GM19193 (cell line): Measurements from ENCODE around the gene NDUFS7.

Experiments
- POLR2A ChIP-seq: IDR thresholded peaks from 4 replicates; pipeline ENCODE4 v1.6.1; 2011; ENCODE audit not compliant: insufficient read depth, insufficient read length; ENCODE audit errors: extremely low read depth

The NDUFS7 gene

DNA sequence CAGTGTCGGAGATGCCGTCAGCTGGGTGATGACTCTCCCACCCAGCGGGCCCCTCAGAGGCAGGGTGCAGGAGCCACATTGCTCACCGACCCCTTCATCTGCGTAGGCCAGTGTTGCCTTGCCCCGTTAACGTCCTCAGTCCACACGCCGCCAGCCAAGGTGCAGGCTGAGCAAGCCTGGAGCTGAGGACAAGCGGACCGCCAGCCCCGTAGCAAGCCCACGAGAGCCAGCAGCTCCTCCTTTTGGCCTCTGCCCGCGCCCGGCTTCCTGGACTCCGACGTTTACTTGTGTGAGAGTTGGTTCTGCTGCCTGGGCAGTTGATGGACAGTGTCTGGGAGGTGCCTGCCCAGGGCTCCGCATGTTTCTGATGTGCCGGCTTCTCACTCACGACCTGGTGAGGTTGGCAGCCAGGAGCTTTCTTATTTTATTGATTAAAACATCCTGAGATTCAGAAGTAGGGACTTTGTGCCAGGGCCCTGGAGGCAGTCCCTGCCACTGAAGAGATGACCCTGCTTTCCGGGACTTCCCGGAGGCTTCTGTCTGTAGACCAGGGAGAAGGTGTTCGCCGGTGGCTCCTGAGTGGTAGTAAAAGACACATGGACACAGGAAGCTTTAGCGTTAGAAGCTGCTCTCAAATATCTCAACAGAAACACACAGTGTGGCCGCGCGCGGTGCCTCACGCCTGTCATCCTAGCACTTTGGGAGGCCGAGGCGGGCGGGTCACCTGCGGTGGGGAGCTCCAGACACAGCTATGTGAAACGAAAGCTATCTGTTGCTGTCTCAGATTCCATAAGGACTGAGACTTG is 29.5 kb downstream of the NDUFS7 start:
- no peak for TF ChIP-seq POLR2A

DNA sequence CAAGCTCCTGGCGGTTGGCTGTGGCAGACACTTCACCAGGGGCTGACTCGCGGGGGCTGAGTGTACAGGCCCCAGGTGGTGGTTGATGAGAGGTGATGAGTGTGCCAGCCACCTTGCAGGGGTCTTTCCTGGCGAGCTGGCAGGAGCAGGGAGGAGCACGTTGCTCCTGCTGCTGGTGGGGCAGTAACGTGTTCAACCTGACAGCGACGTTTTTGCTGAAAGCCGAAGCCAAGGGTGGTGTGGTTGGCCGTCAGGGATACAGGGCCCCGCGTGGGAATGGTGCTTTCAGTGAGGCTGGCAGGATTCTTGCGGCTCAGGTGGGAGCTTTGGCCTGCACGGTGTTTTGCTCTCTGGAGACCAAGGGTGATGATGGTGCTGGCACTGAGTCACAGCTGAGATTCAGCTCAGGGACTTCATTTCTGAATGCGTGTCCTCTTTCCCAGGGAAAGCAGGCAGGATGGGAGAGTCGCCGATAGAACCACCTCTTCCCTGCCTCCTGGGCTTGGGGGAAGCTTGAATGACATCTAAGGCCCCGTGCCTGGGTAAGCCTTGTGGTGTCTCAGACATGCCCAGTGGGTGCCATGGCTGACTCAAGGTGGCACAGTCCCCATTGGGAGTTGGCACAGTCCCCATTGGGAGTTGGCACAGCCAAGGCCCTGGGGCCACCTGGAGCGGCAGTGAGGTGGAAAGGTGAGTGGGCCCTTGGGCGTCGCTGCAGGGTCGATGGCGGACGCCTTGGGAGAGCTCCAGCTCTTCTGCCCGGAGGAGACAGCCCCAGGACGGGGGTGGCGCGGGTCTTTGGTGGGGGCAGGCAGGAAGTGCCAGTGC is 32.5 kb downstream of the NDUFS7 start:
- no peak for TF ChIP-seq POLR2A

DNA sequence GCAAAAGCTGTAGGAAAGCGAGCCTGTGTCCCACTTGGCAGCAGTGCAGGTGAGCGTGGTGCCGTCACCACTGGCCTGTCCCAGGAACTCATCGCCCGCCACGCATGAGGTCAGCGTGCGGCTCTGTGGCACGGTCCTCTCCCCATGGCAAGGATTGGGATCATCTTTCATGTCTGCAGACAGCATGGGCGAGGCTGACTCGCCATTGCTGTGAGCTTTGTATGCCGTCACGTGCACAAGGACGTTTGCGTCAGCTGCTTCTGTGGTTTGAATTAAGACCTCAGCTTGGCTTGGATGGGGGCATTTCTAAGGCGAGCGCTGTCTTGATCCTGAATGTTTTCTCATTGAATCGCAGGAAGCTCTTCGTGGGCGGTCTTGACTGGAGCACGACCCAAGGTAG is 33.4 kb downstream of the NDUFS7 start:
- TF ChIP-seq POLR2A = no peak

DNA sequence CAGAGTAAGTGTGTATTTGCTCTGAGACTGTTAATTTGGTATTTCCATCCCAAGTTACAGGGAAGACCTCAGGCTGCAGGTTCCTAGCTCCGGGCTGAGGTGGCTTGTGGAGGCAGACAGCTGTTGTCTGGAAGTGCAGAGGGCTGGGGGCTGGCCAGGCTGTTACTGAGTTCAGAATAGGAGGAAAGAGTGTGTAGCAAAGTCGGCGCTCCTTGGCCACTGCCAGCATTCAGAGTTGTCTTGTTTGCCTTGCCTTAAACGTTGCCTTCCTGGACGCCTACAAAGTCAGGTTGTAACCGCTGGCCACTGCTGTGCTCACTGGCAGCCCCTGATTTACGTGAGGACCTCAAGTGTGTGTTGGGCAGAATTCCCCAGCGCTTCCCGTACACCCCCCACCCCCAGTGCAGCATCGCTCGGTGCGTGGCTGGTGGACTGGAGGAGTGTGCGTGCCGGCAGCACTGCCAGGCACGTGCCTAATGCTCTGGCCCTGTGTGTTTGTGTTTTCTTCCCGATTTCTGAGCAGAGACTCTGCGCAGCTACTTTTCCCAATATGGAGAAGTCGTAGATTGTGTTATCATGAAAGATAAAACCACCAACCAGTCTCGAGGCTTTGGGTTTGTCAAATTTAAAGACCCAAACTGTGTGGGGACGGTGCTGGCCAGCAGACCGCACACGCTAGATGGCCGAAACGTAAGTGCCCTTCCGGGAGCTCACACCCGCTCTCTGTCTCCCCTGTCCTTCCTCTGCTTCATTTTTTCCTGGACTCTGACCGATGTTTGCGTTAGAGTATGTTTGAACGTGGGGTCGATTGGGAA is 34.2 kb downstream of the NDUFS7 start:
- no peak for TF ChIP-seq POLR2A

DNA sequence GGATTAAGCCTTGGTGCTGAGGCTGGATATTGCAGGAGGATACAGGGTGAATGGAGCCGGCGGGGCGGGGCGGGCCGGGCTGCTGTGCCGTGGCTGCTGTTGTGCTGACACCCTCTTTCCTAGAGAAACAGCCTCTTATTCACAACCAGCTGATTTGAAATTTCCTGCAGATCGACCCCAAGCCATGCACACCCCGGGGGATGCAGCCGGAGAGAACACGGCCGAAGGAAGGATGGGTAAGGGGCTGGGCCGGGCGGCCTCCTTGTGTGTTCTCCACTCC is 34.7 kb downstream of the NDUFS7 start:
- TF ChIP-seq POLR2A = no peak

DNA sequence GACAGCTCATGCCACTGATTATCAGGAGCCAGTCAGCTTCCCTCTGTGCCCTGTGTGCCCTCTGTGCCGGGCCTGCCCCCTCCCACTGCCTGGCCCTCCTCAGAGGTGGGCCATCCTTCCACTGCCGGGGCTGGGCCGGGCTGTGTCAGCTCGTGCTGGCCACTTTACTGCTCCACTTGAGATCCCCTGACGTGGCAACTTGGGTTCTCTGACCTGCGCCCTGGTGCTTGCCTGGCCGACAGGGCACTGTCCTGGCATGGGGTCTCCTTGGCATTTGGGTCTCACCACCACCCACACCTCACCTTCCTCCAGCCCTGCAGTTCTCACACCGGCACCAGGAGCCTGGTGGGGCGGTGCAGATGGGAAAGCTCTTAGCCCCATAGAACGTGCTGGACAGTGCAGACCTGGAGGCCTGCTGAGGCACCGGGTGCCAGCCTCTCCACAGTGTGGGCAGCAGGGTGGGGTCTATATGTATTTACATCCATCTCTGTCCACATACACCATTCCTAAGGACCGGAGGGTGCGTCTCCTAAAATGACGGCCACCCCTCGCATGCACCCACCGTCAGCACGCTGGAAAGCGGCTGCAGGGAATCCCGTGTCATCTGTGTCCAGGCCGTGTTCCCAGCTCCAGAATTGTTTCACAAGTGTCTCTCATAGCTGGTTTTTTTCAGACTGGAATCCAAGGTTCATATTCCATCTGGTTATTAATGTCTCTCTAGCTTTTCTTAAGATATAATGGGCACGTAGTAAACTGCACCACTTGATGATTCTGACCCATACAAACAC is 35.4 kb downstream of the NDUFS7 start:
- no peak for TF ChIP-seq POLR2A

DNA sequence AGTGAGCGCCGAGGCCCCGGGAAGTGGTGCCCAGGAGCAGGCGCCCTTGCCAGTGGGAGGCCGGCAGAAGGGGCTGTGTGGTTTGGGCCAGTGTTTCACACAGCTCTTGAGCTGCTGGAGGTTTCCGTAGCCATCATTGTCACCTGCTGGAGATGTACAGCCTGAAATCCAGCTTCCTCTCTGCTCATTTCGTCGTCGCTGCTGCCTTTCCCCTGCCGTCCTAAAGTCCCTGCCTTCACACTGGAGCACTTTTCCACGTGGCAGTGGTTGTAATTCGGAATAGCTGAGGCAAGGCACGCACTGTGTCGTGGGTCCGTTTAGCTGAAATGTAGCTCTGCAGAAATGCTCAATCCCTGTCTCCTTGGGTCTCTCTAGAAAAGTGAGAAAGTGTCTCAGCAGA is 36.9 kb downstream of the NDUFS7 start:
- no peak for TF ChIP-seq POLR2A

DNA sequence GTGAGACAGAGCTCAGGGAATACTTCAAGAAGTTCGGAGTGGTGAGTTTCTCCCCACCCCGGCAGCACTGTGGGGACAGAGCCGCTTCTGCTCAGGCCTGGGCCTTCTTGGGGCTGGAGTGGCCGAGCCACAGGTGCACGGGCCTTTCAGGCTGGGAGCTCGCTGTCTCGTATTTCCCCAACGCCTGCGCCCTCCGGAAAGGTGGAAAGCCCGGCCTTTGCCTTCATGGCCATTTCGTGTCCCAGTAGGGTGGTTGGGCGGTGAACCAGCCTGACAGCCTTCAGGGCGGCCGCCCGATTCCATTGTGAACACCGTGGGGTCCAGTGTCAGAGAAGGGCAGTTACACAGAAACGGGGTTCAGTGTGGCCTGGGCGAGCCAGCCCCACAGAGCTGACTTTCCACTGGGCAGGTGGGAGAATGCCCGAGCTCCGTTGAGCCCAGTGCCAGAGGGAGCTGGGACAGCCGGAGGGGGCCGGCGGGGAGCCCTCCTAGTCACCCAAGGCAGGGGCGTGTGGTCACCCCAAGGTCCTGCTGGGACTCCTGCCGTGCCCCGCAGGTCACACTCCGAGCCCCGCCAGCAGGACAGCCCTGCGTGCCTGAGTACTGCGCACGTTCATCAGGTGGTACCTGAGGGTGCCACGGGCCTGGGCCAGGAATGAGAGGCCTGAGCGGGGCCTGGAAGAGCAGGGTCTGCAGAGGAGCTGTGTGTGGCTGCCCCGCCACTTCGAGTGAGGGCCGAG is 37.7 kb downstream of the NDUFS7 start:
- no peak for TF ChIP-seq POLR2A

DNA sequence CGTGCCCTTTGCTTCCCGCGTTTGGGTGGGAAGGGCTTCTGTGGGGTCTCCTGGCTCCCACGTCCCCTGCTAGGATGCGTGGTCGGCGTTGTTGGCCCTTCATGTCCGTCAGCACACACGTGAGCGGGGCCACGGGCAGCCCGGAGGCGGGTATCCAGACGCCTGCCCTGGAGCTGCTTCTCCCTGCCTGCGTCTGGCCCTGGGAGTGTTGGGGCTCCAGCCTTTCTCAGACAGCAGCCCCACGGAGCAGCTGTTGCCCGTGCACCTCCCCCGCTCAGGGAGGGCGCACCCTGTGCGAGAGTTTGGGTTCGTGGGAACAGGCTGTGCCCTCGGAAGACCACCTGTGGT is 38.2 kb downstream of the NDUFS7 start:
- no peak for TF ChIP-seq POLR2A

DNA sequence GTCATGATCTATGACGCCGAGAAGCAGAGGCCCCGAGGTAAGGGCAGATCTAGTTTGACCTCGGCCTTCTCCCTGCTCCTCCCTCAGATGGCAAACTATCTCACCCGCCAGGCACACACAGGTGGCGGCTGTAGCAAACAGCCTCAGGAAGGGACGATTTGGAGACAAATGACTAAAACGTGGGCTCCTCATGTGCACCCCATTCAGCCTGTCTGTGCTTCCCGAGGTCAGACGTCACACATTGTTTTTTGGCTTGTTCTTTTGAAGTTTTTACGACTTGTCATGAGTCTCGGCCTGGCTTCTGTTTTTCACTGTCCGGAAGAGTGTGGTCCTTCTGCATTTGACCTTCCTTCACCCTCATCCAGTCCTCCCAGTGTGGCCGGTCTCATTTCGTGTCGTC is 38.7 kb downstream of the NDUFS7 start:
- TF ChIP-seq POLR2A = no peak

DNA sequence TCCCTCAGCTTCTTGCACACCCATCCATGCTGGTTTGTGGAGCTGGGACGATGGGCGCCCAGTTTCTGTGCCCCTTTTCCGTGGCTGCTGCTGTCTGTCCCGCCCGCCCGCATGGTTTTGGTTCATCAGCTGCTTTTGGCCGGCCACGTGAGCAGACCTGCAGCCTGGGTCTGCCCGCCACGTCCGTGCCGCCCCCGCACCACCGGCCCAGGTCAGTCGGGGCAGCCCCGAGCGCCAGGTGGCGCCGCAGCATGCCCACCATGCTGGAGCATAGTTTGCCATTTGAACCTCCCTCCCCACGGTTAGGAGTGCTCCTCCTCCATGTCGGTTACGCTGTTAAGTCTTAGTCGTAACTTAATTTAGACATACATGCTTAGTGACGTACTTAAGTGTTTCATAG is 39.2 kb downstream of the NDUFS7 start:
- TF ChIP-seq POLR2A = no peak

DNA sequence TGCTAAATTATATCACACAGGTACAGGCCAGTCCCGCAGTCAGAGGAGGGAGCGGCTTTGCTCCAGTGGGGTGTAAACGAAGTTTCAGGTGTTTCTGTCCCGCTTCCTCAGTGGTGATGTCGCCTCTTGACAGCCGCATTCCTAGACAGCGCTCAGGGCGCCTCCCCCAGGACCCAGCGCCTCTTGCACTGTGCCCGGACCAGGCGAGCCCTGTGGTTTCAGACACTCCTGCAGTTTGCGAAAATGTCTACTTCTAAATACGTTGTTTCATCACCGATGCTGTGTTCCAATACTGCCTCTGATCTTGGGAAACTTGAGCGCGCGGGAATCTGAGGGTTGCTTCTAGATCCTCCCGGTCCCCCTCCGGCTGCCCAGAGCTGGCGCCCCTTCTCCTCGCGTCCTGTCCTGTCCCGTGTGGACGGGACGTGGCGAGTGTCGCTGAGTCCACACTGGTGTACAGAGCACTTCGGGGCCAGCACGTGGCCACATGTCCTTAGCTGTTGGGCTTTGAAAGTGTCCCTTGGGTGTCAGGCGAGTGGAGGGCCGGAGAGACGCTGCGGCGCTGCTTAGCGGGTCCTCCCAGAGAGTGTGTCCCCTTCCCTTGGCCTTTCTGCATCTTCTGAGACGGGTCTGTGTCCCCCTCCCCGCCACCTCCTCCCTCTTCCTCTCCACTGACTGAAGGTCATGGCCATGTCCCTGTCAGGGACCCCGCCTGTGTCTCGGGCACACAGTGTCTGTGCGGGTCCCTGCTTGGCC is 39.9 kb downstream of the NDUFS7 start:
- TF ChIP-seq POLR2A = no peak

DNA sequence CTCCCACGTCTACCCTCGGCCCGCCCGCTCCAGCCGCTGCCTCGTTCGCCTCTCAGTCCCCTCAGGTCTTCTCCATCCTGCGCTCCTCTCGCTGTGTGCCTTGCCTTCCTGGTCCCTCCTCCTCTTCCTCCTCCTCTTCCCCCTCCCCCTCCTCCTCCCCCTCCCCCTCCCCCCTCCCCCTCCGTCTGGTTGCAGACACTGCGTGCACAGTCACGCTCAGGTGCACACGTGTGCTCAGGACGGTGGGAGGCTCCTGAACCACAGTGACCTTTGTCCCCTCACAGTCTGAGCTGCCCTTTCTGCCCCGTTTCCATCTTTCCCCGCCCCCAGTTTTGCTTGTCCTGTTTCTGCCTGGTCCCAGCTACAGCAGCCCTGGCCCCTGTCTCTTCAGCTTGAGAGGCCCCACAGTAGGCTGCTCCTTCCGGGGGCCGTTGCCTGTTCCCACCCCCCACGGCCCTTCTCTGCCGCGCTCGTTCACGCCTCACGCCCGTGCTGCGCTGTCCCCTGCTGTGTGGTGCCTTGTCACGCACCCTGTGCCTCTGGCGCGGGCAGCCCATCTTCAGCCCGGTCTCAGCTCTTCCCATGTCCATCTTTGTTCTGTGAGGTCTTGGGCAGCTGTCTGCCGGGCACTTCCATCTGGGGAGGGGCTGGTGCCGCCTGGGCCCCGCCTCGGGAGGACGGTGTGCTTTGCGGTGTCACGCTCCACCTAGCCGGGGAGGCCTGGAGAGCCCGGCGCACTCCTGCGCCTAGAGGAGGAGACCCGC is 40.7 kb downstream of the NDUFS7 start:
- TF ChIP-seq POLR2A = no peak
